Measurements from ENCODE around the gene RAB40B. TPM values are rescaled to one million over a fixed set of nuclear protein-coding genes. Genes with fewer than 3 reads are reported as not detected.

RAB40B gene
- total and polyA plus RNA-seq, 2 of the 13 experiments (the other 11 are each of a cell fraction or from before 2014, with no cell fraction given) = 6.2 to 6.5 TPM

DNA sequence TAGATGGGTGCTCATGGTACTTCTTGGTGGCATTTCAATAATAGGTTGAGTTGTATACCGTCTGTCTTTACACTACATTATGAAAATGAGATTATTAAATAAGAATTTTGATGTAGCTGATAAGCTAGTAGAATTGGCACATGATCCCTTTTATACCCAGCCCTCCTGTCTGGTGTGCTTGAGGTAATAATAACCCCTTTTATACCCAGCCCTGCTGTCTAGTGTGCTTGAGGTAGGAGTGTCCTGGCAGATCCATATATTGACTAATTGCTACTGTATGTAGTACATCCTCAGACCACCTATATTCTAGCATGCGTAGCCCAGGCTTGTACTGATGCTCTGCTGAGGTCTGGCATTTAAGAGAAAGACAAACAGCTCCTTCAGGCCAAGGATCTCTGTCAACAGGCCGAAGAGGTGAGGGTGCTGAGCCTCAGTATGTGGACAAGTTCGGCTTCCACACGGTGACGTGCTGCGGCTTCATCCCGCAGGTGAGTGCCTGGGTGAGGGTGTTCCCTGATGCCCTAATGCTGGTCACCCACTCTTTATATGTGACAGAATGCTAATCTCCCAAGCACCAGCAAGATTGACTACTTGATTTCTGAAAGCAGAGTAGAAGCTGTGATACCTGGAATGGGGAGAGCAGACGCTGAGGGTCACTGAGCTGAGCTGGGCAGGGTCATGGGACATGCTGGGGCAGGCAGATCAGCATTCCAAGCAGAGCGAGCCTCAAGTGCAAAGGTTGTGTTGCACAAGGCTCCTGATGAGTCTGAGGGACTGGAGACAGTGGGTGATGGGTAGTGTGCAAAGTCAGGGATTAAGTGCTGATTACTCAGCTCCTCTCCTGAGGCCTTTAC, 42.6 kb upstream of the RAB40B start (continued):
- TF ChIP-seq, protein P1, sequence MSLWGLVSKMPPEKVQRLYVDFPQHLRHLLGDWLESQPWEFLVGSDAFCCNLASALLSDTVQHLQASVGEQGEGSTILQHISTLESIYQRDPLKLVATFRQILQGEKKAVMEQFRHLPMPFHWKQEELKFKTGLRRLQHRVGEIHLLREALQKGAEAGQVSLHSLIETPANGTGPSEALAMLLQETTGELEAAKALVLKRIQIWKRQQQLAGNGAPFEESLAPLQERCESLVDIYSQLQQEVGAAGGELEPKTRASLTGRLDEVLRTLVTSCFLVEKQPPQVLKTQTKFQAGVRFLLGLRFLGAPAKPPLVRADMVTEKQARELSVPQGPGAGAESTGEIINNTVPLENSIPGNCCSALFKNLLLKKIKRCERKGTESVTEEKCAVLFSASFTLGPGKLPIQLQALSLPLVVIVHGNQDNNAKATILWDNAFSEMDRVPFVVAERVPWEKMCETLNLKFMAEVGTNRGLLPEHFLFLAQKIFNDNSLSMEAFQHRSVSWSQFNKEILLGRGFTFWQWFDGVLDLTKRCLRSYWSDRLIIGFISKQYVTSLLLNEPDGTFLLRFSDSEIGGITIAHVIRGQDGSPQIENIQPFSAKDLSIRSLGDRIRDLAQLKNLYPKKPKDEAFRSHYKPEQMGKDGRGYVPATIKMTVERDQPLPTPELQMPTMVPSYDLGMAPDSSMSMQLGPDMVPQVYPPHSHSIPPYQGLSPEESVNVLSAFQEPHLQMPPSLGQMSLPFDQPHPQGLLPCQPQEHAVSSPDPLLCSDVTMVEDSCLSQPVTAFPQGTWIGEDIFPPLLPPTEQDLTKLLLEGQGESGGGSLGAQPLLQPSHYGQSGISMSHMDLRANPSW (CRISPR knock-in tag; IDR thresholded peaks at IDR 0.05; ENCODE audit: borderline replicate concordance) = peak; percentile 56; the same call in 1 of the 2 replicates
- TF ChIP-seq SOX13 (IDR thresholded peaks at IDR 0.05) (peak; percentile 62; the same call in 1 of the 2 replicates), SOX13 (CRISPR knock-in tag; conservative IDR thresholded peaks at IDR 0.05 in 1 of 2, IDR thresholded peaks at IDR 0.05 in 1 of 2) (peak in 1 of 2 experiments; percentile 87; a peak in 2 of 4 replicates), FOXK2 (IDR thresholded peaks at IDR 0.05) (no peak), GABPB1 (CRISPR knock-in tag; IDR thresholded peaks at IDR 0.05) (peak; percentile 62), ZNF879 (CRISPR knock-in tag; IDR thresholded peaks at IDR 0.05) (no peak), MXI1 (IDR thresholded peaks at IDR 0.05; ENCODE audit: borderline replicate concordance, low read depth, low read length) (peak; percentile 72; the same call in 1 of the 3 replicates), REPIN1 (CRISPR knock-in tag; IDR thresholded peaks at IDR 0.05; ENCODE audit: borderline replicate concordance, low read depth) (peak; percentile 77; the same call in 1 of the 2 replicates), ARHGAP35 (CRISPR knock-in tag; IDR thresholded peaks at IDR 0.05; ENCODE audit: borderline replicate concordance) (peak; percentile 34; the same call in 1 of the 2 replicates), ZNF775 (CRISPR knock-in tag; IDR thresholded peaks at IDR 0.05; ENCODE audit: borderline replicate concordance) (no peak), MXD4 (CRISPR knock-in tag; IDR thresholded peaks at IDR 0.05) (no peak), MED8 (CRISPR knock-in tag; IDR thresholded peaks at IDR 0.05; ENCODE audit: insufficient replicate concordance) (no peak), NFE2L1 (CRISPR knock-in tag; IDR thresholded peaks at IDR 0.05; ENCODE audit: borderline replicate concordance) (no peak), ZNF326 (CRISPR knock-in tag; IDR thresholded peaks at IDR 0.05; ENCODE audit: borderline replicate concordance) (no peak), ZNF282 (IDR thresholded peaks at IDR 0.05; ENCODE audit: partially characterized antibody) (no peak), ZFP1 (CRISPR knock-in tag; IDR thresholded peaks at IDR 0.05) (peak; percentile 100), ZNF678 (CRISPR knock-in tag; IDR thresholded peaks at IDR 0.05) (no peak), KDM3A (CRISPR knock-in tag; IDR thresholded peaks at IDR 0.05; ENCODE audit: low read depth) (peak; percentile 78; the same call in 1 of the 2 replicates), CHD2 (IDR thresholded peaks at IDR 0.05; ENCODE audit: low read depth, low read length) (peak; percentile 66; the same call in 1 of the 2 replicates), CENPT (CRISPR knock-in tag; IDR thresholded peaks at IDR 0.05; ENCODE audit: low read depth) (no peak), BORCS8-MEF2B (CRISPR knock-in tag; IDR thresholded peaks at IDR 0.05) (peak; percentile 78)
- TF ChIP-seq, protein P2, sequence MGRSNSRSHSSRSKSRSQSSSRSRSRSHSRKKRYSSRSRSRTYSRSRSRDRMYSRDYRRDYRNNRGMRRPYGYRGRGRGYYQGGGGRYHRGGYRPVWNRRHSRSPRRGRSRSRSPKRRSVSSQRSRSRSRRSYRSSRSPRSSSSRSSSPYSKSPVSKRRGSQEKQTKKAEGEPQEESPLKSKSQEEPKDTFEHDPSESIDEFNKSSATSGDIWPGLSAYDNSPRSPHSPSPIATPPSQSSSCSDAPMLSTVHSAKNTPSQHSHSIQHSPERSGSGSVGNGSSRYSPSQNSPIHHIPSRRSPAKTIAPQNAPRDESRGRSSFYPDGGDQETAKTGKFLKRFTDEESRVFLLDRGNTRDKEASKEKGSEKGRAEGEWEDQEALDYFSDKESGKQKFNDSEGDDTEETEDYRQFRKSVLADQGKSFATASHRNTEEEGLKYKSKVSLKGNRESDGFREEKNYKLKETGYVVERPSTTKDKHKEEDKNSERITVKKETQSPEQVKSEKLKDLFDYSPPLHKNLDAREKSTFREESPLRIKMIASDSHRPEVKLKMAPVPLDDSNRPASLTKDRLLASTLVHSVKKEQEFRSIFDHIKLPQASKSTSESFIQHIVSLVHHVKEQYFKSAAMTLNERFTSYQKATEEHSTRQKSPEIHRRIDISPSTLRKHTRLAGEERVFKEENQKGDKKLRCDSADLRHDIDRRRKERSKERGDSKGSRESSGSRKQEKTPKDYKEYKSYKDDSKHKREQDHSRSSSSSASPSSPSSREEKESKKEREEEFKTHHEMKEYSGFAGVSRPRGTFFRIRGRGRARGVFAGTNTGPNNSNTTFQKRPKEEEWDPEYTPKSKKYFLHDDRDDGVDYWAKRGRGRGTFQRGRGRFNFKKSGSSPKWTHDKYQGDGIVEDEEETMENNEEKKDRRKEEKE (IDR thresholded peaks at IDR 0.05) = no peak
- TF ChIP-seq, protein P3, sequence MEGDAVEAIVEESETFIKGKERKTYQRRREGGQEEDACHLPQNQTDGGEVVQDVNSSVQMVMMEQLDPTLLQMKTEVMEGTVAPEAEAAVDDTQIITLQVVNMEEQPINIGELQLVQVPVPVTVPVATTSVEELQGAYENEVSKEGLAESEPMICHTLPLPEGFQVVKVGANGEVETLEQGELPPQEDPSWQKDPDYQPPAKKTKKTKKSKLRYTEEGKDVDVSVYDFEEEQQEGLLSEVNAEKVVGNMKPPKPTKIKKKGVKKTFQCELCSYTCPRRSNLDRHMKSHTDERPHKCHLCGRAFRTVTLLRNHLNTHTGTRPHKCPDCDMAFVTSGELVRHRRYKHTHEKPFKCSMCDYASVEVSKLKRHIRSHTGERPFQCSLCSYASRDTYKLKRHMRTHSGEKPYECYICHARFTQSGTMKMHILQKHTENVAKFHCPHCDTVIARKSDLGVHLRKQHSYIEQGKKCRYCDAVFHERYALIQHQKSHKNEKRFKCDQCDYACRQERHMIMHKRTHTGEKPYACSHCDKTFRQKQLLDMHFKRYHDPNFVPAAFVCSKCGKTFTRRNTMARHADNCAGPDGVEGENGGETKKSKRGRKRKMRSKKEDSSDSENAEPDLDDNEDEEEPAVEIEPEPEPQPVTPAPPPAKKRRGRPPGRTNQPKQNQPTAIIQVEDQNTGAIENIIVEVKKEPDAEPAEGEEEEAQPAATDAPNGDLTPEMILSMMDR (CRISPR knock-in tag; IDR thresholded peaks at IDR 0.05) = no peak
